Measurements from ENCODE around the gene NPHP4. TPM values are rescaled to one million over a fixed set of nuclear protein-coding genes. Genes with fewer than 3 reads are reported as not detected.

NPHP4 gene
- total and polyA plus RNA-seq, 9 of the 15 experiments (the other 6 are each of a cell fraction or from before 2014, with no cell fraction given), result 0.52 to 26.2 (median 6.7) TPM

DNA sequence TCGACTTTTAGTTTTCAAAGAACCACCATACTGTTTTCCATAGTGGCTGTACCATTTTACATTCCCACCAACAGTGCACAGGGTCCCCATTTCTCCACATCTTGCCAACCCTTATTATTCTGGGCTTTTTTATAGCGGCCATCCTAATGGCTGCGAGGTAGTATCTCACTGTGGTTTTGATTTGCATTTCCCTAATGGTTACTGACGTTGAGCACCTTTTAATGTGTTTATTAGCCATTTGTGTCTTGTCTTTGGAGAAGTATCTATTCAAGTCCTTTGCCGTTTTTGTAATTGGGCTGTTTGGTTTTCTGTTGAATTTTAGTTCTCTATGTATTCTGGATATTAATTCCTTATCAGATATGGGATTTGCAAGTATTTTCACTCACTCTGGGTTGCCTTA lies 31.1 kb upstream of the NPHP4 start (continued):
- TF ChIP-seq UBTF (IDR thresholded peaks at IDR 0.05; ENCODE audit: borderline replicate concordance in 1 of 2, low read depth in 2 of 2, low read length in 2 of 2), result no peak

DNA sequence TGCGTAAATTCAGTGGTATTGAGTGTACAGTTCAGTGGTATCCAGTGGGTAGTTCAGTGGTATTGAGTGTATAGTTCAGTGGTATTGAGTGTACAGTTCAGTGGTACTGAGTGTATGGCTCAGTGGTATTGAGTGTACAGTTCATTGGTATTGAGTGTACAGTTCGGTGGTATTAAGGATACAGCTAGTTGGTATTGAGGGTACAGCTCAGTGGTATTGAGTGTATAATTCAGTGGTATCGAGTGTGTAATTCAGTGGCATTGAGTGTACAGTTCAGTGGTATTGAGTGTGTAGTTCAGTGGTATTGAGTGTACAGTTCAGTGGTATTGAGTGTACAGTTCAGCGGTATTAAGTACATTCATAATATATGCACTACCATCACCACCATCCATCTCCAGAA lies 30.0 kb upstream of the NPHP4 start:
- BruUV-seq (replicated peaks), result no TSS peak
- Histone ChIP-seq H3K4me1 (replicated peaks in 1 of 2; ENCODE audit: control insufficient read depth in 2 of 2, insufficient read depth in 2 of 2, low read length in 2 of 2) (peaks cover 0 to 19% of the 10 kb centered on the region in 2 experiments; a peak in 1 of 5 replicates), H3K79me2 (ENCODE audit: control insufficient read depth, insufficient read depth, low read length) (no peaks in the 10 kb centered on the region), H3K27ac (ENCODE audit: extremely low read depth, low read depth, low read length) (no peak overlapping the region), H3K4me2 (ENCODE audit: insufficient read depth, low read length) (no peak overlapping the region), H3K9ac (ENCODE audit: insufficient read depth in 1 of 2, low read depth in 2 of 2, low read length in 2 of 2) (no peak overlapping the region), H3K4me3 (no peak overlapping the region), H3K9me3 (replicated peaks; ENCODE audit: control insufficient read depth, insufficient read depth, low read depth, low read length) (no peaks in the 10 kb centered on the region), H3K36me3 (ENCODE audit: control insufficient read depth, insufficient read depth, low read length) (no peaks in the 10 kb centered on the region; the same call in 2 of the 3 replicates), H3K9me1 (ENCODE audit: control insufficient read depth, insufficient read depth, low read length) (no peaks in the 10 kb centered on the region), H2AFZ (ENCODE audit: low read depth, low read length) (no peak overlapping the region), H3K27me3 (ENCODE audit: control insufficient read depth in 2 of 2, insufficient read depth in 2 of 2, low read length in 2 of 2) (no peaks in the 10 kb centered on the region), H4K20me1 (replicated peaks; ENCODE audit: control insufficient read depth, insufficient read depth, low read length) (peaks cover 15% of the 10 kb centered on the region)
- 56% methylated on average over 4 of the region's 4 CpGs for WGBS (ENCODE audit: insufficient coverage, low coverage, missing lambda C conversion rate)
- in situ Hi-C loops (cut with MboI) (no loop called here), intact Hi-C loops (cut with micrococcal nuclease) (no loop called here)
- ATAC-seq, result no peak
- no peak for FAIRE-seq
- no peak for DNase-seq (ENCODE audit: extremely low read depth in 1 of 4, low spot score in 3 of 4)
- ChIA-PET POLR2A (no interaction called here), CTCF (ENCODE audit: low intra/inter-chr PET ratio) (no interaction called here)
- TF ChIP-seq BACH1 (tag; IDR thresholded peaks at IDR 0.05) (no peak), PATZ1 (CRISPR knock-in tag; IDR thresholded peaks at IDR 0.05; ENCODE audit: borderline replicate concordance) (no peak), TSC22D4 (tag; IDR thresholded peaks at IDR 0.05) (no peak), FOSL1 (tag; conservative IDR thresholded peaks at IDR 0.05) (no peak), SREBF2 (CRISPR knock-in tag; IDR thresholded peaks at IDR 0.05) (no peak), TAF9B (IDR thresholded peaks at IDR 0.05; ENCODE audit: partially characterized antibody) (no peak), SMAD1 (IDR thresholded peaks at IDR 0.05; ENCODE audit: low read depth, low read length, partially characterized antibody) (no peak), NR4A1 (CRISPR knock-in tag; IDR thresholded peaks at IDR 0.05) (no peak), NR4A1 (tag; IDR thresholded peaks at IDR 0.05) (no peak), RCOR1 (IDR thresholded peaks at IDR 0.05; ENCODE audit: borderline replicate concordance in 1 of 2, low read depth in 2 of 2, low read length in 2 of 2) (no peak), SMAD3 (CRISPR knock-in tag; conservative IDR thresholded peaks at IDR 0.05) (no peak), PRPF4 (IDR thresholded peaks at IDR 0.05; ENCODE audit: insufficient read depth, low read depth, low read length, poor library complexity, severe bottlenecking) (no peak), GABPA (tag; conservative IDR thresholded peaks at IDR 0.05; ENCODE audit: low read depth) (no peak)
